Smooth muscle cell of the brain vasculature (primary cell): ENCODE measurements around the gene SELE.
"Not testable (repeated sequence)": the region's sequence is repeated elsewhere in the genome, so short reads cannot be mapped to it uniquely, and the experiment has no call there.

Experiments
- DNase-seq: peaks from one replicate; pipeline ENCODE4 v3.0.0-alpha.2; 2012; ENCODE audit warnings: low read depth, low spot score

Gene SELE

DNA sequence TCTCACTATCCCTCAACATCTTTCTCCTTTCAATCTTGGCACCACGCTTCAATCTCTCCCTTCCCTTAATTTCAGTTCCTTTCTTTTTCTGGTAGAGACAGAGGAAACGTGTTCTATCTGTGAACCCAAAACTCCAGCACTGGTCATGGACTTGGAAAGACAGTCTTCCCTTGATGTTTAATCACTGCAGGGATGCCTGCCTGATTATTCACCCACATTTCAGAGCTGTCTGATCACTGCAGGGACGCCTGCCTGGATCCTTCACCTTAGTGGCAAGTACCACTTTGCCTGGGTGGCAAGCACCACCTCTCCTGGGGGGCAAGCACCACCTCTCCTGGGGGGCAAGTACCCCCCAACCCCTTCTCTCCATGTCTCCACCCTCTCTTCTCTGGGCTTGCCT lies 50.2 kb downstream of the SELE start:
- DNase-seq = no peak

DNA sequence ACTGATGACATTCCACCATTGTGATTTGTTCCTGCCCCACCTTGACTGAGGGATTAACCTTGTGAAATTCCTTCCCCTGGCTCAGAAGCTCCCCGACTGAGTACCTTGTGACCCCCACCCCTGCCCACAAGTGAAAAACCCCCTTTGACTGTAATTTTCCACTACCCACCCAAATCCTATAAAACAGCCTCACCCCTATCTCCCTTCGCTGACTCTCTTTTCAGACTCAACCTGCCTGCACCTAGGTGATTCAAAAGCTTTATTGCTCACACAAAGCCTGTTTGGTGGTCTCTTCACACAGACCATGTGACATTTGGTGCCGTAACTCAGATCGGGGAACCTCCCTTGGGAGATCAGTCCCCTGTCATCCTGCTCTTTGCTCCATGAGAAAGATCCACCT lies 50.7 kb downstream of the SELE start:
- not testable (repeated sequence) for DNase-seq

DNA sequence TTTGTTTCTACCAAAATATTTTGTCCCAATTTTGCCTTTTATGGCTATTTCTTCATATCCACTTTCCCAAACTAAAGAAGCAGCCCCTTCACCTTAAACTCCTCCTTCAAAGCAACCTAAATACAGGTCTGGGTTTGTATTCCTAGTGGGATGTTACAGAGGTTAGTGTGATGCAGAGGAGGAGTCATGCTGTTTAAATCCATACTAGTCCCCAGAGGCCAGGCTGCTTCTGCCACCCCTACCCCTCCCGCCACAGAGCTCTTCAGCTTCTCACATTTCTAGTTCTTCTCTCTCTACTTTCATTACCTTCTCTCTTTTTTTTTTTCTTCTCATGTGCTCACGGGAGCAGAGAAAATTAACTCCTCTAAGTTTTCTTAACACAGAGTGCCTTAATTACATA lies 51.8 kb downstream of the SELE start:
- no peak for DNase-seq

DNA sequence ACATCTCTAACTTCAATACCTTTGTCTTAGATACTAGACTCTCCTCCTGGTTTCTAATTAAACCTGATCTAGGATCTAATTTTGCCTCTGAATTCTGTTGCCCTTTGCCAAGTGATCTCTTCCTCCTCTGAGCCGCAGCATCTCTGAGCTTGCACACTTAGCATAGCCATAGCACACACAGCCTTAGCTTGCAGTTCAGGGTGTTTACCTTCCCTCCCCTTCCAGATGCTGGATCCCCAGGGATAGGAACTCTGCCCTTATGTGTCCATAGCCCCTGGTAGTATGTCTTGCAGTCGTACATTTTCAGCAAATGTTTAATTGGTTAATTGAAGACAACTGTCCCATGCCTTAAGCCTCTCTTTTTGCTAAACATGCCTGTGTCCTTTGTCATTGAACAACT lies 52.7 kb downstream of the SELE start:
- no peak for DNase-seq

DNA sequence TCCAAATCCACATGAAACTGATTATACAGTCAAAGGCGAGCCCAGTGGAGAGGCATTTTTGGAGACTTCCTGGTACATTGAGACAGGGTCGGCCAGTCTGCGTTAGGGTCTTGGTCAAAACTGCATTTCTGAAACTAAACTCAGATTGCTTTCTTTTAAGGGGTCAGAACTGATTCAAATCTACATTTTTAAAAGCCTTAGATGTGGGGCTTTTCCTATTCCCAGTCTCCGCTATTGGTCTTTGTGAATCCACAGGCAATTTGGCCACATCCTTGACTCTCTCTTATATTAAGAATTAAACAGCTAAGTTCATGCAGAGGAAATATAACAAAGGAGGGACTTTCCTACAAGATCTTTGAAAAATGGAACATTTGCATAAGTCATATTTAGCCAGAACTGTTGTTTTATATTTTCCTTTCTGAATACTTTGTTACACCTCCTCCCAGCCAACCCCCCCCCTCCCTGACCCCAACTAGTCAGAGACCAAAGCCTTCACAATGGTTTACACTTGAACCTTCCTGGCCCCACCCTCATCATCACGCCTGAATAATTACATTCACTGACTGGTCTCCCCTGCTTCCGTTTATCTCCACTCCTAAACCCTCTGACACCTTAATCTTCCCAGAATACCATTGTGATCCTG lies 53.4 kb downstream of the SELE start:
- DNase-seq = no peak

DNA sequence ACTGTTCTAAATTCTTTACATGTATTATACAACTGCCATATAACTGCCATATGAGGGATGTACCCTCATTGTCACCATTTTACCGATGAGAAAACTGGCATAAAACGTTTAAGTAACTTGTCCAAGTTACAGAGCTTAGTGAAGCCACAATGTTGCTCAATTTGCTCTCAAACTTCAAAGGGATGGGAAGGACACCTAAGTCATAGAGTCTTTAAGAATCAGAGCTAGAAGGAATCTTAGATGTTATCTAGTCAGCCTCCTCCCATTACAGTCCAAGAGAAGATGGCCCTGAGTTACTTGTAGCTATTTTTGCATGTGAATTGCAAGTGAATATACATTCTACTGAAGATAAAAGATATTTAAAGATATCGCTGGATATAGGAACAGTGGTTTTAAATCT lies 54.2 kb downstream of the SELE start:
- no peak for DNase-seq

DNA sequence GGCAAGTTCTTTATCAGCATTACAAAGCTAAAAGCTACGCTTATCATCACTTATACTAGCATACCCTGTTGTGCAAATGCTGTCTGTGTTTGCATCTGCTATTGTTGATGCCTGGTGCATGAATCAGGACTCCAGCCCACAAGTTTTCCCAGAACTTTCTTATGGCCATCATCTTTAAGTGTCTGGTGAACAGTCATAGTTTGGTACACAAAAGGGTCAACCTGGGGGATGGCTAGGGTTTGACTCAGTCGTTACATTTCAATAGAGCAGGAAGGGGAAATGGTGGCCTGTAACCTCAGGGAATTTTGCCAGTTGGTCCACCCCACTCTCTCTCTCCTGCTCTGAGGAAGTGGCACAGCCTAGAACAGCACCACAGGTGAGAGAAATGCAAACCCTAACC lies 57.9 kb downstream of the SELE start:
- no peak for DNase-seq
